Tibial artery (tissue), 4 donors: ENCODE measurements around the gene FAM110D.

Experiments used
- DNase-seq, 2 donors: peaks; one replicate each; pipeline ENCODE4 v3.0.0-alpha.2; 2019
- H3K27ac ChIP-seq, 2 donors: fragments of 200-600 bp; sonication (generic) in 1 of 2; 1 replicate in 1 of 2; 2 replicates in 1 of 2; pipeline ENCODE4 v1.5.1; 2018 to 2019; ENCODE audit warnings: mild to moderate bottlenecking in 1 of 2
- H3K27me3 ChIP-seq, 2 donors: fragments of 200-600 bp; sonication (generic) in 1 of 2; one replicate each; pipeline versions ENCODE4 v1.5.1 to v1.6.0; 2016 to 2019
- H3K36me3 ChIP-seq, 3 donors: fragments of 200-600 bp; sonication (generic) in 2 of 3; one replicate each; pipeline ENCODE4 v1.5.1; 2016 to 2019; ENCODE audit warnings: mild to moderate bottlenecking in 2 of 3
- H3K4me1 ChIP-seq, 4 donors: fragments of 200-600 bp; sonication (generic) in 2 of 4; 1 replicate in 3 of 4; 2 replicates in 1 of 4; pipeline ENCODE4 v1.5.1; 2016 to 2019
- H3K4me3 ChIP-seq, 2 donors: fragments of 200-600 bp; sonication (generic) in 1 of 2; 1 replicate in 1 of 2; 2 replicates in 1 of 2; pipeline ENCODE4 v1.5.1; 2018 to 2019; ENCODE audit warnings: mild to moderate bottlenecking in 2 of 2
- H3K9me3 ChIP-seq, 3 donors: fragments of 200-600 bp; sonication (generic) in 1 of 3; one replicate each; pipeline ENCODE4 v1.5.1; 2016 to 2019
- intact Hi-C: fragments of 100-400 bp; cut with DNase I; formaldehyde crosslinking; loops from one replicate; pipeline ENCODE4 v1.15.0; 2023; ENCODE audit warnings: low total_unique reads
- TF ChIP-seq, protein P1 (sequence below), 2 experiments: fragments of 200-600 bp in 1 of 2; fragments of 450-650 bp in 1 of 2; IDR thresholded peaks; one replicate each; pipeline ENCODE4 v1.5.1; 2017 to 2019; ENCODE audit warnings: antibody characterized with exemption in 2 of 2, mild to moderate bottlenecking in 1 of 2, moderate library complexity in 1 of 2

The FAM110D gene

GRCh38 chr1:26213335-26213905, 54.5 kb downstream of the FAM110D start:
- no peaks in the 10 kb centered on the region for H3K36me3 ChIP-seq
- peaks cover 0 to 4% of the 10 kb centered on the region in 2 donors for H3K27me3 ChIP-seq
- intact Hi-C loops, result no loop called here
- no peaks in the 10 kb centered on the region for H3K4me1 ChIP-seq
- no peak for DNase-seq
- TF ChIP-seq, protein P1, sequence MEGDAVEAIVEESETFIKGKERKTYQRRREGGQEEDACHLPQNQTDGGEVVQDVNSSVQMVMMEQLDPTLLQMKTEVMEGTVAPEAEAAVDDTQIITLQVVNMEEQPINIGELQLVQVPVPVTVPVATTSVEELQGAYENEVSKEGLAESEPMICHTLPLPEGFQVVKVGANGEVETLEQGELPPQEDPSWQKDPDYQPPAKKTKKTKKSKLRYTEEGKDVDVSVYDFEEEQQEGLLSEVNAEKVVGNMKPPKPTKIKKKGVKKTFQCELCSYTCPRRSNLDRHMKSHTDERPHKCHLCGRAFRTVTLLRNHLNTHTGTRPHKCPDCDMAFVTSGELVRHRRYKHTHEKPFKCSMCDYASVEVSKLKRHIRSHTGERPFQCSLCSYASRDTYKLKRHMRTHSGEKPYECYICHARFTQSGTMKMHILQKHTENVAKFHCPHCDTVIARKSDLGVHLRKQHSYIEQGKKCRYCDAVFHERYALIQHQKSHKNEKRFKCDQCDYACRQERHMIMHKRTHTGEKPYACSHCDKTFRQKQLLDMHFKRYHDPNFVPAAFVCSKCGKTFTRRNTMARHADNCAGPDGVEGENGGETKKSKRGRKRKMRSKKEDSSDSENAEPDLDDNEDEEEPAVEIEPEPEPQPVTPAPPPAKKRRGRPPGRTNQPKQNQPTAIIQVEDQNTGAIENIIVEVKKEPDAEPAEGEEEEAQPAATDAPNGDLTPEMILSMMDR (IDR thresholded peaks at IDR 0.05), result no peak
- H3K4me3 ChIP-seq, result no peak overlapping the region
- no peak overlapping the region for H3K27ac ChIP-seq
- no peaks in the 10 kb centered on the region for H3K9me3 ChIP-seq
